Measurements from ENCODE around the gene HMCN2. TPM values are rescaled to one million over a fixed set of nuclear protein-coding genes. Genes with fewer than 3 reads are reported as not detected.

HMCN2 gene
- total and polyA plus RNA-seq, 2 donors (not counting 3 experiments of a cell fraction or from before 2014, with no cell fraction given): 0.04 to 0.24 TPM

GRCh38 chr9:130263601-130264413 lies 1.8 kb upstream of the HMCN2 start:
- intact Hi-C loops (cut with micrococcal nuclease): loop anchor here (2.0 kb wide), 1 partner anchor 79 kb away; no protein-coding TSS in a partner anchor
- ChIA-PET POLR2A (interaction anchor here (0.7 kb wide), 1 partner anchor 27 kb away, joined by 3 read pairs; no protein-coding TSS in a partner anchor), CTCF (interaction anchor here (0.7 to 1.9 kb wide), 4 partner anchors 47 to 79 kb away, joined by 3 to 8 read pairs (median 3); no protein-coding TSS in a partner anchor)

GRCh38 chr9:130264414-130265350 lies 878 bp upstream of the HMCN2 start:
- H3K9me1 ChIP-seq (replicated peaks; ENCODE audit: control insufficient read depth, extremely low read depth, insufficient read depth, low read length): no peaks in the 10 kb centered on the region
- H4K20me1 ChIP-seq (replicated peaks; ENCODE audit: control insufficient read depth, extremely low read depth, insufficient read depth, low read length): no peaks in the 10 kb centered on the region
- H3K79me2 ChIP-seq (ENCODE audit: control insufficient read depth, insufficient read depth, low read length): no peaks in the 10 kb centered on the region
- dilution Hi-C loops (cut with MboI; ENCODE audit: extremely low pct_ligation_motif_present, low sequenced_read_pairs) (no loop called here), intact Hi-C loops (cut with micrococcal nuclease) (loop anchor here (2.0 kb wide), 1 partner anchor 78 kb away; no protein-coding TSS in a partner anchor)
- DNase-seq (ENCODE audit: low read depth, low spot score) (no peak), FAIRE-seq (no peak)
- TF ChIP-seq GATA2 (IDR thresholded peaks at IDR 0.05; ENCODE audit: insufficient read depth, insufficient read length, low read depth, low read length) (no peak), CTCF (IDR thresholded peaks at IDR 0.05; ENCODE audit: extremely low read depth in 1 of 2, insufficient read depth in 1 of 2, low read depth in 1 of 2, low read length in 2 of 2) (no peak), EZH2 (IDR thresholded peaks at IDR 0.05; ENCODE audit: borderline replicate concordance, low read depth, low read length, severe bottlenecking) (no peak), MYC (IDR thresholded peaks at IDR 0.05; ENCODE audit: low read depth, low read length) (no peak), POLR2AphosphoS5 (IDR thresholded peaks at IDR 0.05; ENCODE audit: insufficient read depth, low read depth, low read length) (no peak), POLR2A (IDR thresholded peaks at IDR 0.05; ENCODE audit: low read depth, low read length) (no peak), JUN (IDR thresholded peaks at IDR 0.05; ENCODE audit: borderline replicate concordance, insufficient read depth, insufficient read length, low read depth) (no peak), MAX (IDR thresholded peaks at IDR 0.05; ENCODE audit: insufficient read depth, insufficient read length) (no peak), FOS (IDR thresholded peaks at IDR 0.05; ENCODE audit: borderline replicate concordance, insufficient read depth, low read length) (no peak)
- no peaks in the 10 kb centered on the region for H3K36me3 ChIP-seq (ENCODE audit: control insufficient read depth in 2 of 2, extremely low read depth in 1 of 2, insufficient read depth in 2 of 2, low read length in 2 of 2)
- peaks cover 4% of the 10 kb centered on the region for H3K4me1 ChIP-seq (ENCODE audit: control insufficient read depth, extremely low read depth, insufficient read depth, low read length)
- no peak overlapping the region for H3K4me3 ChIP-seq (replicated peaks in 1 of 3; ENCODE audit: insufficient read depth in 1 of 3, low read depth in 1 of 3, low read length in 3 of 3)
- BruUV-seq (replicated peaks): no TSS peak
- no peak overlapping the region for H3K4me2 ChIP-seq (ENCODE audit: insufficient read depth, low read length)
- peaks cover 50 to 53% of the 10 kb centered on the region in 2 experiments for H3K27me3 ChIP-seq (ENCODE audit: control insufficient read depth in 2 of 2, insufficient read depth in 2 of 2, low read length in 2 of 2)
- POLR2A ChIA-PET: no interaction called here
- H2AFZ ChIP-seq (ENCODE audit: low read depth, low read length): no peak overlapping the region
- CTCF ChIA-PET: interaction anchor here (0.7 to 1.9 kb wide), 7 partner anchors 21 to 419 kb away, joined by 3 to 8 read pairs (median 3); no protein-coding TSS in a partner anchor
- no peaks in the 10 kb centered on the region for H3K9me3 ChIP-seq (replicated peaks; ENCODE audit: control insufficient read depth, insufficient read depth, low read length)
- no peak overlapping the region for H3K27ac ChIP-seq (ENCODE audit: insufficient read depth, low read depth, low read length)
- H3K9ac ChIP-seq (replicated peaks; ENCODE audit: extremely low read depth, insufficient read depth, low read length): no peak overlapping the region

More at GRCh38 chr9:130263601-130264413, 1.8 kb upstream of the HMCN2 start:
- no peak overlapping the region for H3K4me2 ChIP-seq (ENCODE audit: insufficient read depth, low read length)
- H3K79me2 ChIP-seq (ENCODE audit: control insufficient read depth, insufficient read depth, low read length): no peaks in the 10 kb centered on the region
- BruUV-seq (replicated peaks): no TSS peak
- H3K27me3 ChIP-seq (ENCODE audit: control insufficient read depth in 2 of 2, insufficient read depth in 2 of 2, low read length in 2 of 2): peaks cover 55% of the 10 kb centered on the region in 2 experiments
- DNase-seq (ENCODE audit: low read depth, low spot score) (no peak), FAIRE-seq (peak; percentile 77)
- peaks cover 4% of the 10 kb centered on the region for H3K4me1 ChIP-seq (ENCODE audit: control insufficient read depth, extremely low read depth, insufficient read depth, low read length)
- H4K20me1 ChIP-seq (replicated peaks; ENCODE audit: control insufficient read depth, extremely low read depth, insufficient read depth, low read length): no peaks in the 10 kb centered on the region
- no peak overlapping the region for H3K4me3 ChIP-seq (replicated peaks in 1 of 3; ENCODE audit: insufficient read depth in 1 of 3, low read depth in 1 of 3, low read length in 3 of 3)
- no peak overlapping the region for H3K27ac ChIP-seq (ENCODE audit: insufficient read depth, low read depth, low read length)
- no peaks in the 10 kb centered on the region for H3K9me3 ChIP-seq (replicated peaks; ENCODE audit: control insufficient read depth, insufficient read depth, low read length)
- dilution Hi-C loops (cut with MboI; ENCODE audit: extremely low pct_ligation_motif_present, low sequenced_read_pairs): no loop called here
- no peaks in the 10 kb centered on the region for H3K36me3 ChIP-seq (ENCODE audit: control insufficient read depth in 2 of 2, extremely low read depth in 1 of 2, insufficient read depth in 2 of 2, low read length in 2 of 2)
- no peak overlapping the region for H2AFZ ChIP-seq (ENCODE audit: low read depth, low read length)
- TF ChIP-seq MAX (IDR thresholded peaks at IDR 0.05; ENCODE audit: insufficient read depth, insufficient read length) (no peak), FOS (IDR thresholded peaks at IDR 0.05; ENCODE audit: borderline replicate concordance, insufficient read depth, low read length) (peak; percentile 22), EZH2 (IDR thresholded peaks at IDR 0.05; ENCODE audit: borderline replicate concordance, low read depth, low read length, severe bottlenecking) (no peak)
- H3K9me1 ChIP-seq (replicated peaks; ENCODE audit: control insufficient read depth, extremely low read depth, insufficient read depth, low read length): no peaks in the 10 kb centered on the region
- no peak overlapping the region for H3K9ac ChIP-seq (replicated peaks; ENCODE audit: extremely low read depth, insufficient read depth, low read length)
